ENCODE results near the gene CIAO2A. TPM values are rescaled to one million over a fixed set of nuclear protein-coding genes. Genes with fewer than 3 reads are reported as not detected.

The CIAO2A gene
- total RNA-seq, 2 donors from 2014 or later = 47.2 to 133 TPM

DNA sequence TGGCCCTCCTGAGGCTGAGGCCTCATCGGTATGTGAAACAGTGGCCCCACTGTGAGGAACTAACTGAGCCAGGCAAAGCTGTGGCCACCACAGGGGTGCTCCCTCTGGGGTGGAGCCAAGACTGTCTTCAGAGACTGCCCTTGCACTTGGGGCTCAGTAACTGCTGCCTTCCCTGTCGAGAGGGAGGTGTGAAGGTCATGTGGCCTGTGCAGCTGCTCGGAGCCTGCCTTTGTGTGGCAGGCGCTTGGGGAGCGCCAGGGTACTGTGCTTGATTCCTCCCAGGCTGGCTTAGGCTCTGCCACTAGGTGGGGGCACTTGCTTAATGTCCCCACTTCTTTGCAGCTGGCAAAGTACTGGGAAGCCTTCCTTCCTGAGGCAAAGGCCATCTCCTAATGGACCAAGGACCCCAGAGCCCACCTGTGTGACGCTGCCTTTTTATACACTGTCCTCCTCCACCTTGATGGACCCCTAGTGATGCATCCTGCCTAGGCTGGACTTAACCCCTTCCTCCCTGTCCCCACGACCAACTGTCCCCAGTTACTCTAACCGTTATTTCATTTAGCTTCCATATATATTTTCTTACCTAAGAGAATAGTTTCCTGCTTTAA is 43.7 kb upstream of the CIAO2A start:
- no peak for DNase-seq (ENCODE audit: low spot score)
- Histone ChIP-seq H3K27me3 (replicated peaks; ENCODE audit: insufficient read depth) (no peaks in the 10 kb centered on the region), H3K4me1 (replicated peaks) (no peaks in the 10 kb centered on the region), H3K4me3 (no peak overlapping the region), H3K9me3 (no peaks in the 10 kb centered on the region), H3K27ac (no peak overlapping the region), H3K36me3 (peaks cover 16 to 17% of the 10 kb centered on the region in 2 donors)
- intact Hi-C loops (cut with DNase I) = no loop called here
- 80% methylated on average over 8 of the region's 8 CpGs for WGBS
- TF ChIP-seq, protein P1, sequence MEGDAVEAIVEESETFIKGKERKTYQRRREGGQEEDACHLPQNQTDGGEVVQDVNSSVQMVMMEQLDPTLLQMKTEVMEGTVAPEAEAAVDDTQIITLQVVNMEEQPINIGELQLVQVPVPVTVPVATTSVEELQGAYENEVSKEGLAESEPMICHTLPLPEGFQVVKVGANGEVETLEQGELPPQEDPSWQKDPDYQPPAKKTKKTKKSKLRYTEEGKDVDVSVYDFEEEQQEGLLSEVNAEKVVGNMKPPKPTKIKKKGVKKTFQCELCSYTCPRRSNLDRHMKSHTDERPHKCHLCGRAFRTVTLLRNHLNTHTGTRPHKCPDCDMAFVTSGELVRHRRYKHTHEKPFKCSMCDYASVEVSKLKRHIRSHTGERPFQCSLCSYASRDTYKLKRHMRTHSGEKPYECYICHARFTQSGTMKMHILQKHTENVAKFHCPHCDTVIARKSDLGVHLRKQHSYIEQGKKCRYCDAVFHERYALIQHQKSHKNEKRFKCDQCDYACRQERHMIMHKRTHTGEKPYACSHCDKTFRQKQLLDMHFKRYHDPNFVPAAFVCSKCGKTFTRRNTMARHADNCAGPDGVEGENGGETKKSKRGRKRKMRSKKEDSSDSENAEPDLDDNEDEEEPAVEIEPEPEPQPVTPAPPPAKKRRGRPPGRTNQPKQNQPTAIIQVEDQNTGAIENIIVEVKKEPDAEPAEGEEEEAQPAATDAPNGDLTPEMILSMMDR (IDR thresholded peaks at IDR 0.05) = no peak
- TF ChIP-seq POLR2A (IDR thresholded peaks at IDR 0.05) (no peak), POLR2AphosphoS5 (IDR thresholded peaks at IDR 0.05) (no peak)

DNA sequence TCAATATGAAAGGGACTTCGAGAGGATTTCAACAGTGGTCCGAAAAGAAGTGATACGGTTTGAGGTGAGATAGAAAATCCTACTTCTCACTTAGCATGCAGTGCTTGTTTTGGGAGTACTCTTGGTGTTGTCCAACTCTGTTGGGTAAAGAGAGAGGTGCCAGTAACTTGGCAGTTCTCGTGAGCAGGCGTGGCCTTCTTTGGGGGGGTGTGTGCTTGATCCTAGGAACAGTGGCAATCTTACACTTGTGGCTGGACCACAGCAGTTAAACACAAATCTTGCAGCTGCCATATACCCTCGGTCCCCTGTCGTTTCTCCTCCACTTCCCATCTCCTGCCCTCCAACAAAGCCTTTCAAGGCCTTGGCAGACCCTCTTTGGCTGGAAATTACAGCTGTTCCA is 42.7 kb upstream of the CIAO2A start:
- intact Hi-C loops (cut with DNase I) = no loop called here

DNA sequence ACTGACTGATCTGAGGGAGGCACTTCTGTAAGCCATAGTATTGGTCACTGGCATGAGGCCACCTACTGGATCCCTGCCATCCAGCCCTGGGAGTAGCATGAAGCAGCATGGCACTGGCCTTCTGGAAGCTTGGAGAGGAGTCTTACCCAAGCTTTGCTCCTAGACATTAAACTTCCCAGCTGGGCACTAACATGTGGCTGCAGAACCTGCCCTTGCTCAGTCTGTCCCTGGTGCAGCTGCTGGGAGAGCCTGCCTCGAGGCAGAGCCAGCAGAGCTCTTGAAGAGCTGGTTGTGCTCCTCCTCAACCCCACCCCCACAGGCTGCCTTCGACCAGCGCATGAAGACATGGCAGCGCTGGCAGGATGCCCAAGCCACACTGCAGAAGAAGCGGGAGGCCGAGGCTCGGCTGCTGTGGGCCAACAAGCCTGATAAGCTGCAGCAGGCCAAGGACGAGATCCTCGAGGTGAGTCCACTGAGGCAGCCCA is 40.7 kb upstream of the CIAO2A start:
- H3K27ac ChIP-seq = no peak overlapping the region
- peaks cover 25 to 27% of the 10 kb centered on the region in 2 donors for H3K36me3 ChIP-seq
- 49% methylated on average over 9 of the region's 9 CpGs for WGBS
- no peak overlapping the region for H3K4me3 ChIP-seq
- no peak for DNase-seq (ENCODE audit: low spot score)
- intact Hi-C loops (cut with DNase I) = no loop called here
- no peaks in the 10 kb centered on the region for H3K4me1 ChIP-seq (replicated peaks)
- H3K9me3 ChIP-seq = no peaks in the 10 kb centered on the region
- TF ChIP-seq POLR2AphosphoS5 (IDR thresholded peaks at IDR 0.05) (no peak), POLR2A (IDR thresholded peaks at IDR 0.05) (no peak)
- TF ChIP-seq, protein P1 (IDR thresholded peaks at IDR 0.05) = no peak
- H3K27me3 ChIP-seq (replicated peaks; ENCODE audit: insufficient read depth) = no peaks in the 10 kb centered on the region

More for the DNA sequence above, 42.7 kb upstream of the CIAO2A start:
- Histone ChIP-seq H3K36me3 (peaks cover 17 to 18% of the 10 kb centered on the region in 2 donors), H3K9me3 (no peaks in the 10 kb centered on the region), H3K27ac (no peak overlapping the region), H3K4me3 (no peak overlapping the region), H3K27me3 (replicated peaks; ENCODE audit: insufficient read depth) (no peaks in the 10 kb centered on the region), H3K4me1 (replicated peaks) (no peaks in the 10 kb centered on the region)
- no peak for DNase-seq (ENCODE audit: low spot score)
- 89% methylated on average over 7 of the region's 7 CpGs for WGBS
- TF ChIP-seq, protein P1 (IDR thresholded peaks at IDR 0.05) = no peak
- TF ChIP-seq POLR2AphosphoS5 (IDR thresholded peaks at IDR 0.05) = no peak
- TF ChIP-seq POLR2A (IDR thresholded peaks at IDR 0.05) = no peak

DNA sequence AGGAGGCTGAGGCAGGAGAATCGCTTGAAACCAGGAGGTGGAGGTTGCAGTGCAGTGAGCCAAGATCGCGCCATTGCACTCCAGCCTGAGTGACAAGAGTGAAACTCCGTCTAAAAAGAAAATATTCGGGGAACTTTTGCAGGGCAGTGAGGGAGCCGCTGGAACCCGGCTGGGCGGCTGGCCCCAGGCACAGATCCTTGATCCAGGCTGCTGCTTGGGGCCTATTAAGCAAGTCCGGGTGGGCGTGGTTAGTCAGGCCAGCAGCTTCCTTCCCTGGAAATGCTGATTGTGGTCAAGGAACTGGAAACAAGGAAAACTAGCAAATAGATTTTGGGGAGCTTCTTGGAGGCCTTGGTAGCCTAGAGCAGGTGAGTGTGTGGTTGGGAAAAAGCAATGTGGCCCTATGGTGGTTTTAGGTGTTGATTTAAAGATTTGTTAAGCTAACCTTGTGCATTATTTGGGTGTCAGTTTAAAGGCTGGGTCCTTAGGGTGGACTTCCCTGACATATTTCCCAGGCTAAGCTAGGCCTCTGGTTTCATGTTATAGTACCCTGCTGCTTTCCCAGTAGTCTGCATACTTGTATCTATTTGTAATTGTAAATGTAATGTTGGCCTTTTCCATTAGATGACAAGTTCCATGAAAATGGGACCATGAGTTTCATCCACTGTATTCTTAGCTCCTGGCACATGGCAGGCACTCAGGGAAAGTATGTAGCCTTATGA is 40.1 kb upstream of the CIAO2A start:
- H3K27me3 ChIP-seq (replicated peaks; ENCODE audit: insufficient read depth) = no peaks in the 10 kb centered on the region
- H3K4me1 ChIP-seq (replicated peaks) = no peaks in the 10 kb centered on the region
- no peak for TF ChIP-seq POLR2A (IDR thresholded peaks at IDR 0.05)
- H3K9me3 ChIP-seq = no peaks in the 10 kb centered on the region
- H3K4me3 ChIP-seq = no peak overlapping the region
- peaks cover 25 to 28% of the 10 kb centered on the region in 2 donors for H3K36me3 ChIP-seq
- 85% methylated on average over 10 of the region's 10 CpGs for WGBS
- intact Hi-C loops (cut with DNase I) = no loop called here
- H3K27ac ChIP-seq = no peak overlapping the region
- no peak for DNase-seq (ENCODE audit: low spot score)

DNA sequence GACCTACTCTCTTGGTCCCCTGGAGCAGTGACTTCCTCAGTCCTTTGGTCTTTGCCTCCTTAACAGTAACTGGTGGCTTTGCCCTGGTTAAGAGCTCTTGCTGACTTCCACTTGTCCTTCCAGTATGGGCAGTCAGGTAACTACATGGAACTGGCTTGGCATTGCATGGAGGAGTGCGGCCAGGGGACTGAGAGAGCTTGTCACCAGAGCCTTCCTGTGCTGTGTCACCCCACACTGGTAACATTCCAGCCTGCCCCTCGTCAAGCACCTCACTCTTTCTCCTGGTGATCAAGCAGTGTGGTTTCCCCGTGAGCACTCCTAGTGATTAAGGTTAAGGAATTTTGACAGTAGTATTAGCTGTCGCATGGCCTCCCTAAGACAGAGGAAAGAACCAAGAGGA is 38.6 kb upstream of the CIAO2A start:
- no peaks in the 10 kb centered on the region for H3K9me3 ChIP-seq
- DNase-seq (ENCODE audit: low spot score) = no peak
- TF ChIP-seq POLR2A (IDR thresholded peaks at IDR 0.05) = no peak
- no peak for TF ChIP-seq POLR2AphosphoS5 (IDR thresholded peaks at IDR 0.05)
- TF ChIP-seq, protein P1 (IDR thresholded peaks at IDR 0.05) = no peak
- no peaks in the 10 kb centered on the region for H3K4me1 ChIP-seq (replicated peaks)
- intact Hi-C loops (cut with DNase I) = no loop called here
- peaks cover 25% of the 10 kb centered on the region in 2 donors for H3K36me3 ChIP-seq
- H3K27ac ChIP-seq = no peak overlapping the region
- no peak overlapping the region for H3K4me3 ChIP-seq
- 90% methylated on average over 4 of the region's 4 CpGs for WGBS
- no peaks in the 10 kb centered on the region for H3K27me3 ChIP-seq (replicated peaks; ENCODE audit: insufficient read depth)
